Smooth muscle cell (in vitro differentiated cells): ENCODE data around the gene SLCO4C1. TPM values are rescaled to one million over a fixed set of nuclear protein-coding genes. Genes with fewer than 3 reads are reported as not detected.

Source experiments
- DNase-seq: peaks from one replicate; lab custom pipeline; 2025; ENCODE audit not compliant: unreplicated experiment; lab: John Stamatoyannopoulos, UW
- H2AFZ ChIP-seq: fragments of 200-600 bp; sonication (generic); 2 replicates; pipeline ENCODE4 v1.6.0; 2016; ENCODE audit warnings: antibody characterized with exemption, low read depth, mild to moderate bottlenecking
- H3F3A ChIP-seq: fragments of 200-600 bp; sonication (generic); 2 replicates; pipeline ENCODE4 v1.6.0; 2017; ENCODE audit warnings: antibody characterized with exemption, low read depth
- H3K27ac ChIP-seq: fragments of 200-600 bp; sonication (generic); 2 replicates; pipeline ENCODE4 v1.5.1; 2016; ENCODE audit warnings: low read depth, mild to moderate bottlenecking
- H3K27me3 ChIP-seq: fragments of 200-600 bp; sonication (generic); 2 replicates; pipeline ENCODE4 v1.6.1; 2016; ENCODE audit warnings: low read depth, mild to moderate bottlenecking
- H3K36me3 ChIP-seq: fragments of 200-600 bp; sonication (generic); 2 replicates; pipeline ENCODE4 v1.5.1; 2016; ENCODE audit warnings: low read depth
- H3K4me1 ChIP-seq: fragments of 200-600 bp; sonication (generic); 2 replicates; pipeline ENCODE4 v1.5.1; 2016; ENCODE audit warnings: low read depth
- H3K4me2 ChIP-seq: fragments of 200-600 bp; sonication (generic); 2 replicates; pipeline ENCODE4 v1.6.0; 2016; ENCODE audit warnings: mild to moderate bottlenecking
- H3K4me3 ChIP-seq: fragments of 200-600 bp; sonication (generic); 2 replicates; pipeline ENCODE4 v1.5.1; 2016; ENCODE audit warnings: mild to moderate bottlenecking
- H3K79me2 ChIP-seq: fragments of 200-600 bp; sonication (generic); 2 replicates; pipeline ENCODE4 v1.6.0; 2016; ENCODE audit warnings: low read depth, mild to moderate bottlenecking
- H3K9ac ChIP-seq: fragments of 200-600 bp; sonication (generic); 2 replicates; pipeline ENCODE4 v1.6.0; 2016; ENCODE audit warnings: low read depth
- H3K9me3 ChIP-seq: fragments of 200-600 bp; sonication (generic); replicated peaks from 2 replicates; pipeline ENCODE4 v1.5.1; 2016; ENCODE audit warnings: low read depth
- H4K20me1 ChIP-seq: fragments of 200-600 bp; sonication (generic); 2 replicates; pipeline ENCODE4 v1.6.0; 2016; ENCODE audit warnings: low read depth
- WGBS: methylation state at CpG from one replicate; pipeline ENCODE4 v1.1.7; 2016; ENCODE audit warnings: low lambda C conversion rate; 5-methylcytosine and 5-hydroxymethylcytosine counted together
- polyA plus RNA-seq: library from polyadenylated mRNA; unstranded; fragments of >200 nt; fragmentation: Nextera tagmentation; extraction: Ambion mirVana; gene quantifications from 2 replicates; pipeline ENCODE4 v1.2.1, GENCODE V29; 2016
- total RNA-seq: library from RNA; depleted of rRNA; stranded (reverse); fragments of >200 nt; gene quantifications from 2 replicates; pipeline ENCODE4 v1.2.3, GENCODE V29; 2014
- TF ChIP-seq, protein P1 (sequence below): fragments of 200-600 bp; sonication (generic); IDR thresholded peaks from 2 replicates; pipeline ENCODE4 v1.5.1; 2017; ENCODE audit warnings: borderline replicate concordance, mild to moderate bottlenecking, antibody characterized with exemption; ENCODE audit not compliant: insufficient read depth, poor library complexity, severe bottlenecking

Gene SLCO4C1
- total and polyA plus RNA-seq, 2 experiments from 2014 or later: 0.36 TPM; not detected in 1

DNA sequence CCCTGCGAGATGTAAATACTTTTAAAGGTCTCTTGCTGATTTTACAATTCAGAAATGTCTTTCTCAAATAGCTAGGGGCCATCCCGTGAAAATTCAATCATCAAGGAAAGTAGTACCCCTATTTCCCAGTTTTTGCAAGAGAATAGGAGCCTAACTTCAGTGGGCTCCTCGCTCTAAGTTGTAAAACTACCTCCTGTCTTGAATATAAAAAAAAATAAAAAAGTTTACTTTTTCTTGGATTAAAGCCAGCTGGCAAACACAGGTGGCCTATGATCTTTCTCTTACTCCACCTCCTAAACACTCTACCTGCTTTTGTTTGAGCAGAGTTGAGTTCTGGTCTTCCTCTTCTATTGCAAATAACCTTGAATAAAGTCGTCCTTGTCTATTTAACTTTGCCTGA is 79.4 kb downstream of the SLCO4C1 start:
- DNase-seq: no peak
- no peak overlapping the region for H2AFZ ChIP-seq
- no peak overlapping the region for H3K9ac ChIP-seq
- TF ChIP-seq, protein P1, sequence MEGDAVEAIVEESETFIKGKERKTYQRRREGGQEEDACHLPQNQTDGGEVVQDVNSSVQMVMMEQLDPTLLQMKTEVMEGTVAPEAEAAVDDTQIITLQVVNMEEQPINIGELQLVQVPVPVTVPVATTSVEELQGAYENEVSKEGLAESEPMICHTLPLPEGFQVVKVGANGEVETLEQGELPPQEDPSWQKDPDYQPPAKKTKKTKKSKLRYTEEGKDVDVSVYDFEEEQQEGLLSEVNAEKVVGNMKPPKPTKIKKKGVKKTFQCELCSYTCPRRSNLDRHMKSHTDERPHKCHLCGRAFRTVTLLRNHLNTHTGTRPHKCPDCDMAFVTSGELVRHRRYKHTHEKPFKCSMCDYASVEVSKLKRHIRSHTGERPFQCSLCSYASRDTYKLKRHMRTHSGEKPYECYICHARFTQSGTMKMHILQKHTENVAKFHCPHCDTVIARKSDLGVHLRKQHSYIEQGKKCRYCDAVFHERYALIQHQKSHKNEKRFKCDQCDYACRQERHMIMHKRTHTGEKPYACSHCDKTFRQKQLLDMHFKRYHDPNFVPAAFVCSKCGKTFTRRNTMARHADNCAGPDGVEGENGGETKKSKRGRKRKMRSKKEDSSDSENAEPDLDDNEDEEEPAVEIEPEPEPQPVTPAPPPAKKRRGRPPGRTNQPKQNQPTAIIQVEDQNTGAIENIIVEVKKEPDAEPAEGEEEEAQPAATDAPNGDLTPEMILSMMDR: no peak
- peaks cover under 1% of the 10 kb centered on the region for H3K9me3 ChIP-seq
- no peaks in the 10 kb centered on the region for H3K4me1 ChIP-seq
- H3K79me2 ChIP-seq: no peaks in the 10 kb centered on the region
- no peak overlapping the region for H3K4me3 ChIP-seq
- H3K27me3 ChIP-seq: no peaks in the 10 kb centered on the region
- no peak overlapping the region for H3K4me2 ChIP-seq
- H3K36me3 ChIP-seq: no peaks in the 10 kb centered on the region
- no peak overlapping the region for H3K27ac ChIP-seq
- no peaks in the 10 kb centered on the region for H3F3A ChIP-seq
- WGBS: 46% methylated on average over 4 of the region's 4 CpGs
- no peaks in the 10 kb centered on the region for H4K20me1 ChIP-seq

DNA sequence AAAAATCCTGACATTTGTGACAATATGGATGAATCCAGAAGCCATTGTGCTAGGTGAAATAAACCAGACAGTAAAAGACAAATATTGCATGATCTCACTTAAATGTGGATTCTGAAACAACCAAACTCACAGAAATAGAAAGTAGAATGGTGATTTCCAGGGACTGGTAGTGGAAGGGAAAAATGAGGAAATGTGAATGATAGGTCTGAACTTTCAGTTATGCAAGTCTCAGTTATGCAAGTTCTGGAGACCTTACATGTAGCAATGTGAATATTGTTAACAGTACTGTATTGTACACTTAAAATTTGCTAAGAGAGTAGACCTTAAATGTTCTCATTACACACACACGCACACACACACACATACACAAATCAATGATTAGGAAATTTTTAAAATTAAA is 84.9 kb downstream of the SLCO4C1 start:
- no peaks in the 10 kb centered on the region for H4K20me1 ChIP-seq
- H3K27ac ChIP-seq: no peak overlapping the region
- H3K9me3 ChIP-seq: no peaks in the 10 kb centered on the region
- DNase-seq: no peak
- no peak overlapping the region for H3K4me3 ChIP-seq
- H3K9ac ChIP-seq: no peak overlapping the region
- H3F3A ChIP-seq: no peaks in the 10 kb centered on the region
- TF ChIP-seq, protein P1: no peak
- no peaks in the 10 kb centered on the region for H3K79me2 ChIP-seq
- no peaks in the 10 kb centered on the region for H3K4me1 ChIP-seq
- H3K36me3 ChIP-seq: no peaks in the 10 kb centered on the region
- H3K4me2 ChIP-seq: no peak overlapping the region
- 91% methylated on average over 1 of the region's 1 CpG for WGBS
- H2AFZ ChIP-seq: no peak overlapping the region
- no peaks in the 10 kb centered on the region for H3K27me3 ChIP-seq

DNA sequence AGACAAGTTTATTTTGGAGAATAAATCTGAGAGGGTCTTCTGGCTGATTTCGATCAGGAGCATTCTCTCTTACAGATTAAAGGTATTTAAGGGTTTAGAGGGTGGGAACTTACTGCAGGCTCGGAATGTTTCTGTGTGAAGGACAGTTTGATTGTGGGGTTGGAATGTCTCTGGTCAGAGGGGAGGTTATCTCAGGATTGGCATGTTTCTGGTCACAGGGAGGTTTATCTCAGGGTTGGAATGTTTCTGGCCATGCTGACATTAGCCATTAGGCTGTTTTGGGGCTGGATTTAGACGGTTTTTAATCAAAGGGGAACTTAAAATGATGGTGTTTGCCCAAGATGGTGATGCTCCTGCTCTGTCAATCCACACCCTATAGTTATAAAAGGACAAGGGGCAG is 95.2 kb downstream of the SLCO4C1 start:
- no peak overlapping the region for H3K27ac ChIP-seq
- H3K36me3 ChIP-seq: no peaks in the 10 kb centered on the region
- H4K20me1 ChIP-seq: no peaks in the 10 kb centered on the region
- no peak for DNase-seq
- H3K9me3 ChIP-seq: no peaks in the 10 kb centered on the region
- no peaks in the 10 kb centered on the region for H3K79me2 ChIP-seq
- no peak overlapping the region for H3K9ac ChIP-seq
- no peak overlapping the region for H2AFZ ChIP-seq
- no peak overlapping the region for H3K4me2 ChIP-seq
- H3F3A ChIP-seq: no peaks in the 10 kb centered on the region
- TF ChIP-seq, protein P1: no peak
- H3K27me3 ChIP-seq: no peaks in the 10 kb centered on the region
- WGBS: 16% methylated on average over 3 of the region's 3 CpGs
- H3K4me1 ChIP-seq: no peaks in the 10 kb centered on the region
- no peak overlapping the region for H3K4me3 ChIP-seq

DNA sequence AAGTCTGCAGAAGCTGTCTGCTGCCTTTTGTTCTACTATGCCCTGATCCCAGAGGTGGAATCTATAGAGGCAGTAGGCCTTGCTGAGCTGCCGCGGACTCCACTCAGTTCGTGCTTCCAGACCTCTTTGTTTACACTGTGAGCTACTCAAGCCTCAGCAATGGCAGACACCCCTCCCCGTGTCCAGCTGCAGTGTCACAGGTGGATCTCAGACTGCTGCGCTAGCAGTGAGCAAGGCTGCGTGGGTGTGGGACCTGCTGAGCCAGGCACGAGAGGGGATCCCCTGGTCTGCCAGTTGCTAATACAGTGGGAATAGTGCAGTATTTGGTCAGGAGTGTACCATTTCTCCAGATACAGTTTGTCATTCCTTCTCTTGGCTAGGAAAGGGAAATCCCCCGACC is 99.6 kb downstream of the SLCO4C1 start:
- H3K4me1 ChIP-seq: no peaks in the 10 kb centered on the region
- no peak overlapping the region for H2AFZ ChIP-seq
- H3K9ac ChIP-seq: no peak overlapping the region
- no peaks in the 10 kb centered on the region for H3K9me3 ChIP-seq
- no peaks in the 10 kb centered on the region for H3K27me3 ChIP-seq
- no peaks in the 10 kb centered on the region for H3K36me3 ChIP-seq
- no peak for DNase-seq
- H3K4me3 ChIP-seq: no peak overlapping the region
- H3K4me2 ChIP-seq: no peak overlapping the region
- TF ChIP-seq, protein P1: no peak
- H4K20me1 ChIP-seq: no peaks in the 10 kb centered on the region
- H3K27ac ChIP-seq: no peak overlapping the region
- H3K79me2 ChIP-seq: no peaks in the 10 kb centered on the region
- WGBS: 88% methylated on average over 8 of the region's 8 CpGs
- H3F3A ChIP-seq: no peaks in the 10 kb centered on the region
